UCSD-AML1 (cell line): ENCODE measurements around the gene YPEL3.

Experiments
- DNase-seq: peaks from one replicate; lab custom pipeline; 2025; ENCODE audit not compliant: unreplicated experiment; lab: John Stamatoyannopoulos, UW

Gene YPEL3

GRCh38 chr16:30069611-30070462 lies 26.2 kb downstream of the YPEL3 start:
- no peak for DNase-seq

- DNase-seq = peak; percentile 41
Observed at GRCh38 chr16:30068750-30069610, 27.0 kb downstream of the YPEL3 start.

GRCh38 chr16:30068333-30068732 lies 27.7 kb downstream of the YPEL3 start:
- DNase-seq = no peak

GRCh38 chr16:30067584-30067916 lies 28.5 kb downstream of the YPEL3 start:
- DNase-seq = no peak

GRCh38 chr16:30066761-30067583 lies 29.0 kb downstream of the YPEL3 start:
- DNase-seq = no peak

GRCh38 chr16:30065943-30066760 lies 29.9 kb downstream of the YPEL3 start:
- DNase-seq = peak; percentile 61

GRCh38 chr16:30065102-30065942 lies 30.7 kb downstream of the YPEL3 start, which contains the start of gene ALDOA:
ALDOA (plus strand) TSS chr16:30065760; CDS start chr16:30066898, 1,138 bp downstream.
- peak; percentile 99 for DNase-seq

- no peak for DNase-seq
Observed at GRCh38 chr16:30064729-30065101, 31.3 kb downstream of the YPEL3 start.

GRCh38 chr16:30063893-30064728 lies 31.9 kb downstream of the YPEL3 start:
- peak; percentile 78 for DNase-seq

- DNase-seq = no peak
Observed at GRCh38 chr16:30063278-30063892, 32.6 kb downstream of the YPEL3 start.

GRCh38 chr16:30060836-30061554 lies 35.0 kb downstream of the YPEL3 start:
- no peak for DNase-seq

GRCh38 chr16:30060346-30060745 lies 35.7 kb downstream of the YPEL3 start:
- no peak for DNase-seq

GRCh38 chr16:30054959-30055553 lies 41.0 kb downstream of the YPEL3 start:
- DNase-seq = peak; percentile 65

- no peak for DNase-seq
Observed at GRCh38 chr16:30054451-30054850, 41.6 kb downstream of the YPEL3 start.

GRCh38 chr16:30053376-30054015 lies 42.5 kb downstream of the YPEL3 start:
- peak; percentile 41 for DNase-seq

GRCh38 chr16:30052671-30053372 lies 43.2 kb downstream of the YPEL3 start:
- peak; percentile 86 for DNase-seq
